IPS DF 6.9 (cell line): Measurements from ENCODE around the gene SEMA4A.

ENCODE experiments used
- DNase-seq: peaks from one replicate; pipeline ENCODE4 v3.0.0-alpha.2; 2013; ENCODE audit warnings: low read depth, low spot score
- H3K27ac ChIP-seq: one replicate; pipeline ENCODE4 v1.5.1; 2013; ENCODE audit warnings: low read length, control low read depth
- H3K27me3 ChIP-seq: 2 replicates; pipeline ENCODE4 v1.6.1; 2013; ENCODE audit warnings: mild to moderate bottlenecking, low read length; ENCODE audit not compliant: control insufficient read depth, insufficient read depth
- H3K36me3 ChIP-seq: 2 replicates; pipeline ENCODE4 v1.6.1; 2013; ENCODE audit warnings: low read length; ENCODE audit not compliant: control insufficient read depth, insufficient read depth
- H3K4me1 ChIP-seq: 2 replicates; pipeline ENCODE4 v1.6.1; 2013; ENCODE audit warnings: low read length; ENCODE audit not compliant: control insufficient read depth, insufficient read depth
- H3K4me3 ChIP-seq: 2 replicates; pipeline ENCODE4 v1.5.1; 2013; ENCODE audit warnings: mild to moderate bottlenecking, low read length
- H3K9me3 ChIP-seq: 2 replicates; pipeline ENCODE4 v1.6.1; 2013; ENCODE audit warnings: low read length, inconsistent platforms; ENCODE audit not compliant: control insufficient read depth, insufficient read depth
- WGBS: extraction: QIAGEN DNeasy Blood & Tissue Kit; methylation state at CpG from one replicate; pipeline ENCODE4 v1.1.7; 2013; ENCODE audit warnings: mixed read lengths, missing lambda C conversion rate; ENCODE audit not compliant: insufficient read length, insufficient coverage; 5-methylcytosine and 5-hydroxymethylcytosine counted together

SEMA4A gene

GRCh38 chr1:156221986-156222692, 68.8 kb downstream of the SEMA4A start:
- Histone ChIP-seq H3K36me3 (peaks cover 16% of the 10 kb centered on the region; the same call in 1 of the 2 replicates), H3K9me3 (no peaks in the 10 kb centered on the region), H3K4me1 (no peaks in the 10 kb centered on the region), H3K27me3 (no peaks in the 10 kb centered on the region), H3K27ac (no peak overlapping the region), H3K4me3 (no peak overlapping the region)
- DNase-seq, result no peak
- no CpG with 5 or more reads among the region's 13 CpGs for WGBS

GRCh38 chr1:156225677-156226014, 72.3 kb downstream of the SEMA4A start:
- WGBS, result no CpG with 5 or more reads among the region's 2 CpGs
- no peak overlapping the region for H3K4me3 ChIP-seq
- no peaks in the 10 kb centered on the region for H3K27me3 ChIP-seq
- no peak for DNase-seq
- H3K9me3 ChIP-seq, result no peaks in the 10 kb centered on the region
- no peaks in the 10 kb centered on the region for H3K4me1 ChIP-seq
- no peak overlapping the region for H3K27ac ChIP-seq
- peaks cover 21% of the 10 kb centered on the region; the same call in 1 of the 2 replicates for H3K36me3 ChIP-seq

- H3K4me1 ChIP-seq, result no peaks in the 10 kb centered on the region
- no peak overlapping the region for H3K27ac ChIP-seq
- WGBS, result no CpG with 5 or more reads among the region's 2 CpGs
- no peak for DNase-seq
- peaks cover 21% of the 10 kb centered on the region; the same call in 1 of the 2 replicates for H3K36me3 ChIP-seq
- no peaks in the 10 kb centered on the region for H3K9me3 ChIP-seq
- H3K27me3 ChIP-seq, result no peaks in the 10 kb centered on the region
- H3K4me3 ChIP-seq, result no peak overlapping the region
Observed at GRCh38 chr1:156226116-156226538, 72.7 kb downstream of the SEMA4A start.

- Histone ChIP-seq H3K27ac (no peak overlapping the region), H3K9me3 (no peaks in the 10 kb centered on the region), H3K36me3 (peaks cover 19% of the 10 kb centered on the region; the same call in 1 of the 2 replicates), H3K4me3 (no peak overlapping the region), H3K4me1 (no peaks in the 10 kb centered on the region), H3K27me3 (no peaks in the 10 kb centered on the region)
- DNase-seq, result no peak
- no CpG with 5 or more reads among the region's 4 CpGs for WGBS
Observed at GRCh38 chr1:156226782-156227181, 73.4 kb downstream of the SEMA4A start.
